Camera-type eye (tissue), 1 donor: ENCODE measurements around the gene AP1S3. TPM values are rescaled to one million over a fixed set of nuclear protein-coding genes. Genes with fewer than 3 reads are reported as not detected.

ENCODE experiments used
- total RNA-seq: library from RNA; depleted of rRNA; stranded (reverse); fragments of >200 nt; gene quantifications from one replicate; pipeline ENCODE4 v1.2.3, GENCODE V29; 2014

Gene AP1S3
- total RNA-seq, result 5.5 TPM

DNA sequence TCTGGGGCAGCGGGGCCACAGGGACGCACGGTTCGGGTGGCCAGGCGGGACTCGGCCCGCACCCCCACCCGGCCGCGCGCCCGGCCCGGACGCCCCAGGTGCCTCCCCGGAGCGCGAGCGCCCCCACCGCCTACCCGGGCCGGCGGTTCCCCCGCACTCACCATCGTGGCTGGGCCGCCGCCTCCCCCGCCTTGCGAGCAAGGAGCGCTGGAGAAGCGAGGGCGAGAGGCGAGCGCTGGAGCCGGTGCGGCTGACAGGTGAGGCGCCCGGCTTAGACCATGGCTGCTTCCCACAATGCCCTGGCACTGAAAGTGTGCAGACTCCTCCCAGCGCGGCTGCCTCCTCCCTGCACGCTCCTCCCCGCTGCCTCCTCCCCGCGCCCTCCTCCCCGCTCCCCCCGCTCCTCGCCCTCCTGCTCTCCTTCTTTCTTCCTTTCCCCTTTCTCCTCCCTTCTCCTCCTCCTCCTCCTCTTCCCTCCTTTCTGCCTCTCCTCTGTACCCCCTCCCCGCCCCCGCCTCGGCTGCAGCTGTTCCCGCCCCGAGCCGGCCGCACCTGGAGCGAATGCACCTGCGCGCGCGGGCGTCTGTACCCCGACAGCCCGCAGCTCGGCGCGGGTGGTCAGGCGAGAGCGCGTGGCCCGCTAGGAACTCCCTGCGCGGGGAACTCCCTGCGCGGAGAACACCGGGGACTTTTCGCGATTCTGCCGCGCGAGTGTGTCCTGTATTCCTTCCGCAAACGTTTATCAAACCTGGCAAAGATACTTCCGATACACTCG is at the start of gene AP1S3:
Gene AP1S3, minus strand, starts transcription at position 296 of the 775 bp plus-strand sequence. Its CDS starts 132 bp downstream, at position 164.

Other genes with a start within 250 kb of the AP1S3 start
- 9.6 TPM for gene SCG2, start 235.2 kb downstream of the AP1S3 start, total RNA-seq
- gene WDFY1, start 107.8 kb upstream of the AP1S3 start, total RNA-seq, result 89.7 TPM
- gene MRPL44, start 119.9 kb upstream of the AP1S3 start, total RNA-seq, result 49.7 TPM
- gene SERPINE2, start 201.7 kb upstream of the AP1S3 start, total RNA-seq, result 59.2 TPM